Measurements from ENCODE around the gene CDK15.
A peak's percentile ranks its signal among the peaks of the same experiment; 100 is the strongest.

Gene CDK15

DNA sequence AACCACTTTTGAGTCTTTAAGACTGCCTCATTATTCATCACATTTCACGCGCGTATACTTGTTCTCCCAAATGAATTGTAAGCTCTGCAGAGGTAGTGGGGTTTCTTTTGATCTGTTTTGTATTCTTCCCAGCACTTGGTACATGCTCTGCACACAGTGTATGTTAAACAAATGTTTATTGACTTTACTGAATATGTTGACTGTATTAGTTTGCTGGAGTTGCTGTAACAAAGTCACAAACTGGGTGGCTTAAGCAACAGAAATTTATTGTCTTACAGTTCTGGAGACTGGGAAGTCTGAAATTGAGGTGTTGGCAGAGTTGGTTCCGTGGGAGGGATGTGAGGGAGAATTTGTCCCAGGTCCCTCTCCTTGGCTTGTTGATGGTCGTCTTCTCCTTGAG lies 65.1 kb downstream of the CDK15 start:
- no peak for DNase-seq (ENCODE audit: low spot score)

- DNase-seq (ENCODE audit: low spot score): no peak
Observed at GRCh38 chr2:201872591-201872990, 66.3 kb downstream of the CDK15 start.

DNA sequence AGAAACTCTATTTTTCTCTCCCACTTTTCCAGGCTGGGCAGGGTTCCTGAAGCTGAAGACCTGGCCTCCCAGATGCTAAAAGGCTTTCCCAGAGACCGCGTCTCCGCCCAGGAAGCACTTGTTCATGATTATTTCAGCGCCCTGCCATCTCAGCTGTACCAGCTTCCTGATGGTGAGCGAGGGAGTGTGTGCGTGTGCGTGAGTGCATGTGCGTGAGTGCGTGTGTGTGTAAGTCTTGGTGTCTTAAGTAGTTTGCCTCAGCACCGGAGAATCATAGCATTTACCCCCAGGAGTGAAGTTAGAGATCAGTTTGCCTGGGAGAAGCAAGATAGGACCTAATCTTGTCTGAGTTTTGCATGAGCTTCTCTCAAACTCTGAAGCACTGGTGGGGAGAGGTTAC lies 73.7 kb downstream of the CDK15 start:
- peak; percentile 9 for DNase-seq (ENCODE audit: low spot score)

DNA sequence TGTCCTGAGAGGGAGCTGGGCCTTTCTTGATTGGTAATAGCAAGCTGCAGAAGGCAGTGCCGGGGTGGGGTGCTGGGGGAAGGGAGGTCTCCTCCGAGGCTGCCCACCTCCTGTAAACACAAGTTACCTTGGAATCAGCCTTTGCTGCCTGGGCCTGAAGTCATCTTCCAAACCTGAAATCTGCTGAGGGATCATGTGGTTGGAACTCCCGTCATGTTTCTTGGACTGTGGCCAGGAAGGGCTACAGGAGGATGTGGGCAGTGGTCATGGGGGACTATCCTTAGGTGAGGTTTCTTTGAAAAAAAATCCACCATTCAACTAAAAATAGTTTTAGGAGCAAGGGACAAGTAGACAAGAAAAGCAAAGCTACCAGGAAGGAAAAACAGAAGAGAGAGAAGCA lies 74.2 kb downstream of the CDK15 start:
- DNase-seq (ENCODE audit: low spot score): peak; percentile 34

- peak; percentile 16 for DNase-seq (ENCODE audit: low spot score)
Observed at GRCh38 chr2:201880993-201881611, 74.8 kb downstream of the CDK15 start.

- DNase-seq (ENCODE audit: low spot score): no peak
Observed at GRCh38 chr2:201881741-201882140, 75.4 kb downstream of the CDK15 start.

GRCh38 chr2:201882353-201883090 lies 76.2 kb downstream of the CDK15 start:
- DNase-seq (ENCODE audit: low spot score): peak; percentile 34

GRCh38 chr2:201883606-201884369 lies 77.5 kb downstream of the CDK15 start:
- no peak for DNase-seq (ENCODE audit: low spot score)

DNA sequence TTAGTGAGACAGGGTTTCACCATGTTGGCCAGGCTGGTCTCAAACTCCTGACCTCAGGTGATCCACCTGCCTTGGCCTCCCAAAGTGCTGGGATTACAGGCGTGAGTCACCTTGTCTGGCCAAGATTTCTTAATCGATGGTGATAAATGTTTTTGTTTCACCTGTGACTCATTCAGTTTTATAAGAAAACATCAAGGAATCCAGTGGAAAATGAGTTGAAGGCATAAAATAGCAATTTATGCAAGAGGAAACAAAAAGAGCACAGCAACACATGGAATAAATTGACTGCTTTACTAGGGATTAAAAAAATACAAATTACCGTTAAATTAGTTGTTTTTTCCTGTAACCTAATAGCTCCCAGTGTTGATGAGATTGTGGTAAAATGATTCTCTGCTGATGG lies 80.2 kb downstream of the CDK15 start:
- DNase-seq (ENCODE audit: low spot score): no peak

GRCh38 chr2:201887773-201888425 lies 81.6 kb downstream of the CDK15 start:
- no peak for DNase-seq (ENCODE audit: low spot score)

- DNase-seq (ENCODE audit: low spot score): no peak
Observed at GRCh38 chr2:201888426-201888800, 82.1 kb downstream of the CDK15 start.

DNA sequence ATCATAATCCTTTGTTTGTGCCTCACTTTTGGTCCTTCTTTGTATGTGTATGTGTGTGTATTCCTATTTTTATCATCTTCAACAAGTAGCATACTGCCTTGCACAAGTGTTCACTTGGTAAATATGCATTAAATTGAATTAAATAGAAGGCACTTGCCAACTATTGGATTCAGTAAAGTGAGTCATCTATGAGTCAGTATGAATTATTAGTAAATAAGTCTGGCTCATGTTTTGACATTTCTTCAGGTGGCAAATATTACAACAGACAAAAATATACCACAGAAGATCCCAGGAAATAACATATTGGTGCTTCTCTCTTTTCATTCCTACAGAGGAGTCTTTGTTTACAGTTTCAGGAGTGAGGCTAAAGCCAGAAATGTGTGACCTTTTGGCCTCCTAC lies 84.1 kb downstream of the CDK15 start:
- DNase-seq (ENCODE audit: low spot score): peak; percentile 40

DNA sequence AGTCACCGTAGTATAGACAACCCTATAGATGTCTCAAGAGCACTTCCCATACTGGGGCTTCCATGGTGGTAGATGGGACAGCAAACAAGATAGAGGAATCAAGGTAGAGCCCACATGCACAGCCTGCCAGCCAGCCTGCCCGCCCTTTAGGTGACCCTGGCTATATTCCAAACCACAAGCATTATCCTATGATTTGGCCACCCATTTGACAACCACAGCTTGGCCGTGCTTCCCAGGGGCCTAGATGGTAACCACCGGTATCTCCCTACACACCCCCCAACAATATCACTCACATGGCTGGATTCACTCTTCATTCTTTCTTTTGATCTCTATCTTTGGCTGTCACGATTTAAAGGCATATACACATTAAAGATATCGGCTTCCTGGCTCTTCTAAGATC lies 85.3 kb downstream of the CDK15 start:
- DNase-seq (ENCODE audit: low spot score): no peak

- DNase-seq (ENCODE audit: low spot score): no peak
Observed at GRCh38 chr2:201892516-201892915, 86.2 kb downstream of the CDK15 start.

GRCh38 chr2:201900362-201900761 lies 94.0 kb downstream of the CDK15 start:
- no peak for DNase-seq (ENCODE audit: low spot score)

DNA sequence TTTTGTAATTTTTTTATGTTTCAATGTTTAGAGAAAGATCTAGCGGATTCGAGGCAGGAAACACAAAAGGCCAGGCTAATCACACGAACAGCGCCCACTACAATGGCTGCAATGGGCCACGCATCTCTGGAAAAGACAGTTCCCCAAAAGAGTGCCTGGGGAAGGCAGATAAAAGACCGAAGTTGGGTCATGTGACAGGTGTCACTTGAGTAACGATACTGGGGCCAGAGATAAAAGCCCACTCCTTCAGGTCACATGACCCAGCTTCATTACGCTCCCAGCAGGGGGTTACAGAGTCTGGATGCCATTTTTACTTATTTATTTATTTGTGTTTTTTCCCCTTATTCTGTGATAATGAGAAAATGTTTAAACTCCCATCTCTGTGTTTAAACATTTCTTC lies 95.4 kb downstream of the CDK15 start:
- DNase-seq (ENCODE audit: low spot score): peak; percentile 87

DNA sequence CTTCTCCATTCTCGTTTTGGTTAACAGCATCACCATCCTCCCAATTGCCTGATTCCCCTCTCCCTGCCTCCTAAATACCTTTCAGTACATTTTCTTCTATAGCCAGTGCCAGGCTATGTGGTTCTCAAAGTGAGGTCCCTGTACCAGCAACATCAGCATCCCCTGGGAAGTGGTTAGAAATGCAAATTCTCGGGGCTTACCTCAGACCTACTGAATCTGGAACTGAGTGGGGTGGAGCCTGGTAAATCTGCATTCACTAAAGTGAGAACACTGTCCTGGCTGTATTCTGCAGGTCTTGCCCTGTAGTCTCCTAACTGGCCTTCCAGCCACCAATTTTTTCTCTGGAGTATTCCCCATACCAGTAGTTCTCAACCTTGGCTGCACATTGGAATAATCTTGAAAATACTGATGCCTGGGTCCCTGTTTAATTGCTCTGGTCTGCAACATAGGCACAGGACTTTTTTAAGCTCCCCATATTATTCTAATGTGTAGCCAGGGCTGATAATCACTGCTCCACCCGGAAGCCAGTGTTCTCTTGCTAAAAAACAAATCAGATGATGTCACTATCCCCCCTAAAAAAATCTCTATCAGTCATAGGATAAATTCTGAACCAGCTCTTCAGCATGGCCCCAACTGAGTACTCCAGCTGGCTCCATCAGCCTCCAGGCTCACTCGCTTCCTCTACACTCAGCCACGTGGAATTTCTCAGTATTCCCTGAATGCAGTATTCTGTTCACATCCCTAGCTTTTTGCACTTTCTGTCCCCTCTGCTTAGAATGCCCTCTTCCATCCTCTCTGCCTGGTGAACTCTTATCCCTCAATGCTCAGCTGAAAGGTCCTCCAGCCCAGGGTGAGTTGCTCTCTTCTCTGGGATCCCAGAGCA lies 98.4 kb downstream of the CDK15 start:
- no peak for DNase-seq (ENCODE audit: low spot score)

DNA sequence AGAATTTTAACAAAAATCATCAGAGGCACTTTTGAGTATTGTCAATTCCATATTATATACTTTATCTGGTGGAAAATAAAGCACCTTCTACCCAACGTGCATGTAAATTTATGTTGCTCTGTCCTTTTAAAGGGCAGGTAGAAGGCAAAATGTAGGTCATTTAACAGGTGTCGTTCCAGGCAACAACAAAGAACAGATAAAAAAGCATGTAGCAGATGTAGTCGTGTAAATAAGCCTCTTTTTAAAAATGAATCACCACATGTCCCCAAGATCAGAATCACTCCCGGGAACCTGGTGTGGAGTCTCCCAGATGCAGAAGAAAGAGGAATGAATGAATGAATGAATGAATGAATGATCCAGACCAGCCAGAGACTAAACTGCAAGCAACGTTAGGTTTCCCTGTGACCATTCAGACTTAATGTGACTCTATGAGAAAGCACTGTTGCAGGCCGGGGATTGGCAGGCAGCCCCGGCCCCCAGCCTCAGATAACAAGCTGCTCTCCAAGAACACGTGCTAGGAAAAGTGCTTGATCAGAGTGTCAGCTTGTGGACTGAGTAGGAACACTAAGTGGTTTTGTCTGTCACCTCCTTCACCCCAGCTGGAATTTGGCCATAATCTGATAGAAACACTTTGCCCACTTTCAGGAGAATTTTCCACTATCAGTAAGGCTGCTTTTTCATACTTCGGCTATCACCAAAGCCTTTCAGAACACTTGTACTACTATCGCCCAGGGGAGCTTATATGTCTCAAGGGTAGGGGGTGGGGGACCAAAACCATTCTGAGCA lies 100.6 kb downstream of the CDK15 start:
- peak; percentile 55 for DNase-seq (ENCODE audit: low spot score)

GRCh38 chr2:201907563-201907881 lies 101.2 kb downstream of the CDK15 start:
- DNase-seq (ENCODE audit: low spot score): no peak

GRCh38 chr2:201908901-201909300 lies 102.6 kb downstream of the CDK15 start:
- no peak for DNase-seq (ENCODE audit: low spot score)

- no peak for DNase-seq (ENCODE audit: low spot score)
Observed at GRCh38 chr2:201909348-201909747, 103.0 kb downstream of the CDK15 start.
